Panc1 (cell line): ENCODE data around the gene NDST1. TPM values are rescaled to one million over a fixed set of nuclear protein-coding genes. Genes with fewer than 3 reads are reported as not detected.

Source experiments
- ATAC-seq: fragments of 200-7000 bp; cut with Tn5 transposase; 2 replicates; pipeline ENCODE4 v1.9.1; 2020; ENCODE audit warnings: mild to moderate bottlenecking, moderate library complexity
- BruUV-seq: library from RNA; stranded (reverse); fragments of 400-500 nt; replicated peaks from 2 replicates; lab custom pipeline; 2021; lab: Mats Ljungman, UMichigan
- CTCF ChIA-PET: fragments of 300-600 bp; sonication (Branson Sonifier 250); formaldehyde crosslinking; loops from one replicate; lab custom pipeline; 2022; ENCODE audit warnings: antibody characterized with exemption; lab: Charles Lee
- POLR2A ChIA-PET: fragments of 300-600 bp; sonication (Branson Sonifier 250); formaldehyde crosslinking; loops from one replicate; lab custom pipeline; 2022; ENCODE audit warnings: antibody characterized with exemption; lab: Charles Lee
- DNase-seq: peaks from one replicate; pipeline ENCODE4 v3.0.0-alpha.2; 2010; ENCODE audit warnings: low read depth, low spot score
- H3K27ac ChIP-seq: 2 replicates; pipeline ENCODE4 v1.5.1; 2011; ENCODE audit warnings: mild to moderate bottlenecking, low read length, inconsistent platforms
- H3K27me3 ChIP-seq: fragments of 200-500 bp; sonication (Bioruptor generic); 2 replicates; pipeline ENCODE4 v1.6.0; 2014; ENCODE audit warnings: low read length, inconsistent platforms; ENCODE audit not compliant: control insufficient read depth, insufficient read depth
- H3K36me3 ChIP-seq: fragments of 200-500 bp; sonication (Bioruptor generic); 2 replicates; pipeline ENCODE4 v1.5.1; 2014; ENCODE audit warnings: inconsistent platforms, mild to moderate bottlenecking, low read length, moderate library complexity; ENCODE audit not compliant: control insufficient read depth, insufficient read depth
- H3K4me1 ChIP-seq: 2 replicates; pipeline ENCODE4 v1.5.1; 2011; ENCODE audit warnings: inconsistent platforms, mild to moderate bottlenecking, low read length, moderate library complexity; ENCODE audit not compliant: control insufficient read depth, insufficient read depth
- H3K4me3 ChIP-seq, 2 experiments: 2 replicates each; pipeline ENCODE4 v1.5.1; 2011 to 2012; ENCODE audit warnings: low read depth in 2 of 2, low read length in 2 of 2, mild to moderate bottlenecking in 2 of 2, inconsistent platforms in 1 of 2, moderate library complexity in 1 of 2
- H3K9me3 ChIP-seq: fragments of 200-500 bp; sonication (Bioruptor generic); 2 replicates; pipeline ENCODE4 v1.5.1; 2014; ENCODE audit warnings: low read depth, mild to moderate bottlenecking, inconsistent platforms, low read length, moderate library complexity; ENCODE audit not compliant: control insufficient read depth, insufficient read depth
- POLR2AphosphoS5 ChIP-seq: IDR thresholded peaks from 2 replicates; pipeline ENCODE4 v1.6.1; 2012; ENCODE audit warnings: mild to moderate bottlenecking, low read depth, low read length, moderate library complexity
- SIN3A ChIP-seq: IDR thresholded peaks from 2 replicates; pipeline ENCODE4 v1.6.1; 2012; ENCODE audit warnings: low read depth, mild to moderate bottlenecking, low read length, moderate library complexity, borderline replicate concordance; ENCODE audit not compliant: insufficient read depth
- TCF7L2 ChIP-seq: IDR thresholded peaks from 2 replicates; pipeline ENCODE4 v1.6.1; 2011; ENCODE audit warnings: mild to moderate bottlenecking, low read depth, low read length, inconsistent platforms
- in situ Hi-C: cut with HindIII; loops from 2 replicates; pipeline ENCODE4 v1.10.0; 2016; ENCODE audit warnings: low sequenced_read_pairs, low pct_unique_long_range_greater_than_20kb
- intact Hi-C: fragments of 100-400 bp; cut with micrococcal nuclease; formaldehyde crosslinking; loops from one replicate; pipeline ENCODE4 v1.10.0; 2022; ENCODE audit not compliant: unreplicated experiment
- total RNA-seq: library from RNA; stranded (reverse); gene quantifications from one replicate; pipeline ENCODE4 v1.2.1, GENCODE V29; 2021; ENCODE audit not compliant: unreplicated experiment
- TF ChIP-seq, protein P1 (sequence below), 2 experiments: IDR thresholded peaks; 2 replicates each; pipeline ENCODE4 v1.6.1; 2011 to 2012; ENCODE audit warnings: low read depth in 2 of 2, control low read depth in 1 of 2, low read length in 1 of 2, mild to moderate bottlenecking in 1 of 2, moderate library complexity in 1 of 2; ENCODE audit not compliant: insufficient read depth in 1 of 2
- TF ChIP-seq, protein P2 (sequence below): fragments of 450-650 bp; IDR thresholded peaks from 2 replicates; pipeline ENCODE4 v1.5.1; 2017; ENCODE audit warnings: mild to moderate bottlenecking

Gene NDST1
- total RNA-seq, 1 experiment from 2014 or later, result 142 TPM

DNA sequence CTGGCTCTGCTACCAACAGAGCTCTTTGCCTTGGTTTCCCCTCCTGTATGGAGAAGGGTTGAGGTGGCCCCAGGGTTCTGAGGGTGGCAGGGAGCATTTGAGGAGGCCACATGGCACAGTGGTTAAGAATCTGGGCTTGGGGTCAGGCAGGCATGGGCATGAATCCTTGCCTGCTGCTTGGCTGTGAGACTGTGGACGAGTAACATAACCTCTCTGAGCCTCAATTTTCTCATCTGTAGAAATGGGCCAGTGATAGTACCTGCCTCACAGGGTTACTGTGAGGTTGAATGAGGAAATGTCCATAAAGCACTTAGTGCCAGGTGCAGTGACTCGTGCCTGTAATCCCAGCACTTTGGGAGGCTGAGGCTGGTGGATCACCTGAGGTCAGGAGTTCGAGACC, 5.1 kb upstream of the NDST1 start:
- Histone ChIP-seq H3K36me3 (no peaks in the 10 kb centered on the region), H3K27me3 (no peaks in the 10 kb centered on the region), H3K4me1 (peaks cover 88% of the 10 kb centered on the region), H3K9me3 (no peaks in the 10 kb centered on the region), H3K27ac (peak overlapping the region; percentile 25), H3K4me3 (no peak overlapping the region)
- DNase-seq (no peak), ATAC-seq (no peak)
- ChIA-PET CTCF (no interaction called here), POLR2A (no interaction called here)
- no peak for TF ChIP-seq SIN3A
- TF ChIP-seq, protein P1, sequence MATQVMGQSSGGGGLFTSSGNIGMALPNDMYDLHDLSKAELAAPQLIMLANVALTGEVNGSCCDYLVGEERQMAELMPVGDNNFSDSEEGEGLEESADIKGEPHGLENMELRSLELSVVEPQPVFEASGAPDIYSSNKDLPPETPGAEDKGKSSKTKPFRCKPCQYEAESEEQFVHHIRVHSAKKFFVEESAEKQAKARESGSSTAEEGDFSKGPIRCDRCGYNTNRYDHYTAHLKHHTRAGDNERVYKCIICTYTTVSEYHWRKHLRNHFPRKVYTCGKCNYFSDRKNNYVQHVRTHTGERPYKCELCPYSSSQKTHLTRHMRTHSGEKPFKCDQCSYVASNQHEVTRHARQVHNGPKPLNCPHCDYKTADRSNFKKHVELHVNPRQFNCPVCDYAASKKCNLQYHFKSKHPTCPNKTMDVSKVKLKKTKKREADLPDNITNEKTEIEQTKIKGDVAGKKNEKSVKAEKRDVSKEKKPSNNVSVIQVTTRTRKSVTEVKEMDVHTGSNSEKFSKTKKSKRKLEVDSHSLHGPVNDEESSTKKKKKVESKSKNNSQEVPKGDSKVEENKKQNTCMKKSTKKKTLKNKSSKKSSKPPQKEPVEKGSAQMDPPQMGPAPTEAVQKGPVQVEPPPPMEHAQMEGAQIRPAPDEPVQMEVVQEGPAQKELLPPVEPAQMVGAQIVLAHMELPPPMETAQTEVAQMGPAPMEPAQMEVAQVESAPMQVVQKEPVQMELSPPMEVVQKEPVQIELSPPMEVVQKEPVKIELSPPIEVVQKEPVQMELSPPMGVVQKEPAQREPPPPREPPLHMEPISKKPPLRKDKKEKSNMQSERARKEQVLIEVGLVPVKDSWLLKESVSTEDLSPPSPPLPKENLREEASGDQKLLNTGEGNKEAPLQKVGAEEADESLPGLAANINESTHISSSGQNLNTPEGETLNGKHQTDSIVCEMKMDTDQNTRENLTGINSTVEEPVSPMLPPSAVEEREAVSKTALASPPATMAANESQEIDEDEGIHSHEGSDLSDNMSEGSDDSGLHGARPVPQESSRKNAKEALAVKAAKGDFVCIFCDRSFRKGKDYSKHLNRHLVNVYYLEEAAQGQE (IDR thresholded peaks at IDR 0.05; ENCODE audit: insufficient read depth in 1 of 2, low read depth in 2 of 2, low read length in 1 of 2), result no peak
- TF ChIP-seq TCF7L2, result no peak
- TF ChIP-seq, protein P2, sequence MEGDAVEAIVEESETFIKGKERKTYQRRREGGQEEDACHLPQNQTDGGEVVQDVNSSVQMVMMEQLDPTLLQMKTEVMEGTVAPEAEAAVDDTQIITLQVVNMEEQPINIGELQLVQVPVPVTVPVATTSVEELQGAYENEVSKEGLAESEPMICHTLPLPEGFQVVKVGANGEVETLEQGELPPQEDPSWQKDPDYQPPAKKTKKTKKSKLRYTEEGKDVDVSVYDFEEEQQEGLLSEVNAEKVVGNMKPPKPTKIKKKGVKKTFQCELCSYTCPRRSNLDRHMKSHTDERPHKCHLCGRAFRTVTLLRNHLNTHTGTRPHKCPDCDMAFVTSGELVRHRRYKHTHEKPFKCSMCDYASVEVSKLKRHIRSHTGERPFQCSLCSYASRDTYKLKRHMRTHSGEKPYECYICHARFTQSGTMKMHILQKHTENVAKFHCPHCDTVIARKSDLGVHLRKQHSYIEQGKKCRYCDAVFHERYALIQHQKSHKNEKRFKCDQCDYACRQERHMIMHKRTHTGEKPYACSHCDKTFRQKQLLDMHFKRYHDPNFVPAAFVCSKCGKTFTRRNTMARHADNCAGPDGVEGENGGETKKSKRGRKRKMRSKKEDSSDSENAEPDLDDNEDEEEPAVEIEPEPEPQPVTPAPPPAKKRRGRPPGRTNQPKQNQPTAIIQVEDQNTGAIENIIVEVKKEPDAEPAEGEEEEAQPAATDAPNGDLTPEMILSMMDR, result no peak
- no peak for TF ChIP-seq POLR2AphosphoS5
- in situ Hi-C loops (no loop called here), intact Hi-C loops (no loop called here)
- BruUV-seq, result no TSS peak

DNA sequence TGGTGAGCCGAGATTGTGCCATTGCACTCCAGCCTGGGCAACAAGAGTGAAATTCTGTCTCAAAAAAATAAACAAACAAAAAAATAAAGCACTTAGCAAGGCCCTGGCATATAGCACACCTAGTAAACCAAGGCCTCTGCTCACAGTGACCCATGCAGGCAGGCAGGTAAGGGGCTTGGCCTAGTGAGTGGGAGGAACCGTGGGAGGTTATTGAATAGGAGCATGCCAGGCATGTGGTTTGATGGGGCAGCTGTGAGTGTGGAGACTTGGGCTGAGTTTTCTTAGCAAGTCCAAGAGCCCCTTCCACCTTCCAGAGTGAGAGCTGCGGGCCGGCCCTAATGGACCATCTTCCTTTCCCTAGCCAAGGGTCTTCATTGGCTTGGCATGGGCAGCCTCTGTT, 4.5 kb upstream of the NDST1 start:
- ChIA-PET POLR2A (no interaction called here), CTCF (no interaction called here)
- intact Hi-C loops, result no loop called here
- no peaks in the 10 kb centered on the region for H3K36me3 ChIP-seq
- DNase-seq, result no peak
- H3K4me1 ChIP-seq, result peaks cover 88% of the 10 kb centered on the region
- peak overlapping the region; percentile 76 for H3K27ac ChIP-seq
- H3K27me3 ChIP-seq, result no peaks in the 10 kb centered on the region
- BruUV-seq, result no TSS peak
- TF ChIP-seq, protein P2, result no peak
- TF ChIP-seq SIN3A (no peak), TCF7L2 (no peak), POLR2AphosphoS5 (no peak)
- TF ChIP-seq, protein P1 (IDR thresholded peaks at IDR 0.05; ENCODE audit: insufficient read depth in 1 of 2, low read depth in 2 of 2, low read length in 1 of 2), result no peak
- no peaks in the 10 kb centered on the region for H3K9me3 ChIP-seq
- no peak overlapping the region for H3K4me3 ChIP-seq
- in situ Hi-C loops, result no loop called here
- ATAC-seq, result no peak
